Measurements from ENCODE around the gene SCUBE1.

- TF ChIP-seq, protein P1, sequence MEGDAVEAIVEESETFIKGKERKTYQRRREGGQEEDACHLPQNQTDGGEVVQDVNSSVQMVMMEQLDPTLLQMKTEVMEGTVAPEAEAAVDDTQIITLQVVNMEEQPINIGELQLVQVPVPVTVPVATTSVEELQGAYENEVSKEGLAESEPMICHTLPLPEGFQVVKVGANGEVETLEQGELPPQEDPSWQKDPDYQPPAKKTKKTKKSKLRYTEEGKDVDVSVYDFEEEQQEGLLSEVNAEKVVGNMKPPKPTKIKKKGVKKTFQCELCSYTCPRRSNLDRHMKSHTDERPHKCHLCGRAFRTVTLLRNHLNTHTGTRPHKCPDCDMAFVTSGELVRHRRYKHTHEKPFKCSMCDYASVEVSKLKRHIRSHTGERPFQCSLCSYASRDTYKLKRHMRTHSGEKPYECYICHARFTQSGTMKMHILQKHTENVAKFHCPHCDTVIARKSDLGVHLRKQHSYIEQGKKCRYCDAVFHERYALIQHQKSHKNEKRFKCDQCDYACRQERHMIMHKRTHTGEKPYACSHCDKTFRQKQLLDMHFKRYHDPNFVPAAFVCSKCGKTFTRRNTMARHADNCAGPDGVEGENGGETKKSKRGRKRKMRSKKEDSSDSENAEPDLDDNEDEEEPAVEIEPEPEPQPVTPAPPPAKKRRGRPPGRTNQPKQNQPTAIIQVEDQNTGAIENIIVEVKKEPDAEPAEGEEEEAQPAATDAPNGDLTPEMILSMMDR (IDR thresholded peaks at IDR 0.05): no peak
- no peak for TF ChIP-seq POLR2A (IDR thresholded peaks at IDR 0.05)
Observed at GRCh38 chr22:43213962-43214361, 129.2 kb downstream of the SCUBE1 start.

Measured in esophagus squamous epithelium (tissue), 4 donors.